IMR-90 (cell line): ENCODE measurements around the gene RAB1A. TPM values are rescaled to one million over a fixed set of nuclear protein-coding genes. Genes with fewer than 3 reads are reported as not detected.

ENCODE experiments used
- ATAC-seq: fragments of 200-7000 bp; cut with Tn5 transposase; 2 replicates; pipeline ENCODE4 v1.9.1; 2020; ENCODE audit warnings: low read depth, mild to moderate bottlenecking, moderate library complexity
- BruUV-seq: library from RNA; stranded (reverse); fragments of 400-500 nt; replicated peaks from 2 replicates; lab custom pipeline; 2021; lab: Mats Ljungman, UMichigan
- CTCF ChIA-PET: fragments of 300-600 bp; formaldehyde crosslinking; extraction: SDS; loops from one replicate; lab custom pipeline; 2021; ENCODE audit warnings: antibody characterized with exemption; lab: Yijun Ruan, JAX
- POLR2A ChIA-PET: fragments of 300-600 bp; sonication (Branson Sonifier 250); formaldehyde crosslinking; loops from one replicate; lab custom pipeline; 2022; ENCODE audit warnings: antibody characterized with exemption; ENCODE audit not compliant: unreplicated experiment; lab: Charles Lee
- DNase-seq: peaks from one replicate; pipeline ENCODE4 v3.0.0; 2013
- H2AFZ ChIP-seq: replicated peaks from 2 replicates; pipeline ENCODE3; 2013; ENCODE audit warnings: low read length, mild to moderate bottlenecking; ENCODE audit not compliant: poor library complexity
- H2AK5ac ChIP-seq: 2 replicates; pipeline ENCODE4 v1.6.1; 2013; ENCODE audit warnings: low read depth, low read length, inconsistent platforms
- H2AK9ac ChIP-seq: replicated peaks from 2 replicates; pipeline ENCODE3; 2013; ENCODE audit warnings: mild to moderate bottlenecking, low read depth, low read length, moderate library complexity; ENCODE audit not compliant: poor library complexity
- H2BK120ac ChIP-seq: 2 replicates; pipeline ENCODE4 v1.6.1; 2013; ENCODE audit warnings: low read depth, low read length, inconsistent platforms
- H2BK15ac ChIP-seq: 3 replicates; pipeline ENCODE4 v1.6.1; 2013; ENCODE audit warnings: low read depth, low read length, inconsistent platforms
- H2BK20ac ChIP-seq: 2 replicates; pipeline ENCODE4 v1.6.1; 2013; ENCODE audit warnings: low read depth, mild to moderate bottlenecking, inconsistent platforms, low read length, moderate library complexity
- H2BK5ac ChIP-seq: 2 replicates; pipeline ENCODE4 v1.6.1; 2013; ENCODE audit warnings: mild to moderate bottlenecking, low read depth, low read length, inconsistent platforms; ENCODE audit not compliant: poor library complexity, severe bottlenecking
- H3K14ac ChIP-seq: replicated peaks from 2 replicates; pipeline ENCODE4 v1.6.1; 2013; ENCODE audit warnings: low read depth, low read length, inconsistent platforms
- H3K18ac ChIP-seq: 2 replicates; pipeline ENCODE4 v1.6.1; 2013; ENCODE audit warnings: low read depth, low read length, control low read depth
- H3K23ac ChIP-seq: 2 replicates; pipeline ENCODE4 v1.6.1; 2013; ENCODE audit warnings: low read depth, low read length, inconsistent platforms
- H3K27ac ChIP-seq: 2 replicates; pipeline ENCODE4 v1.5.1; 2013; ENCODE audit warnings: mild to moderate bottlenecking, control low read depth, low read length; ENCODE audit not compliant: insufficient read depth
- H3K27me3 ChIP-seq: 2 replicates; pipeline ENCODE4 v1.6.1; 2013; ENCODE audit warnings: low read length; ENCODE audit not compliant: control insufficient read depth, insufficient read depth
- H3K36me3 ChIP-seq: 2 replicates; pipeline ENCODE4 v1.6.1; 2013; ENCODE audit warnings: low read length, mixed read lengths; ENCODE audit not compliant: control insufficient read depth, insufficient read depth
- H3K4ac ChIP-seq: 2 replicates; pipeline ENCODE4 v1.6.1; 2013; ENCODE audit warnings: low read depth, low read length, inconsistent platforms
- H3K4me1 ChIP-seq: 2 replicates; pipeline ENCODE4 v1.6.1; 2013; ENCODE audit warnings: low read length, mixed read lengths; ENCODE audit not compliant: control insufficient read depth, insufficient read depth
- H3K4me2 ChIP-seq: 2 replicates; pipeline ENCODE4 v1.6.1; 2013; ENCODE audit warnings: low read depth, mild to moderate bottlenecking, control low read depth, low read length, moderate library complexity
- H3K4me3 ChIP-seq: 2 replicates; pipeline ENCODE4 v1.5.1; 2013; ENCODE audit warnings: low read depth, mild to moderate bottlenecking, control low read depth, low read length, moderate library complexity; ENCODE audit not compliant: insufficient read depth
- H3K56ac ChIP-seq: 2 replicates; pipeline ENCODE4 v1.6.1; 2013; ENCODE audit warnings: low read length, inconsistent platforms; ENCODE audit not compliant: insufficient read depth; ENCODE audit errors: extremely low read depth
- H3K79me1 ChIP-seq, 2 experiments: 2 replicates each; pipeline ENCODE4 v1.6.1; 2013; ENCODE audit warnings: low read length in 2 of 2, inconsistent platforms in 1 of 2, low read depth in 1 of 2
- H3K9ac ChIP-seq: 2 replicates; pipeline ENCODE4 v1.6.1; 2013; ENCODE audit warnings: low read depth, low read length, control low read depth
- H3K9me1 ChIP-seq: 2 replicates; pipeline ENCODE4 v1.6.1; 2013; ENCODE audit warnings: low read length, inconsistent platforms; ENCODE audit not compliant: insufficient read depth
- H3K9me3 ChIP-seq: 2 replicates; pipeline ENCODE4 v1.6.1; 2013; ENCODE audit warnings: low read length; ENCODE audit not compliant: control insufficient read depth, insufficient read depth
- H4K20me1 ChIP-seq: 2 replicates; pipeline ENCODE4 v1.6.1; 2013; ENCODE audit warnings: low read length, inconsistent platforms; ENCODE audit not compliant: insufficient read depth
- H4K5ac ChIP-seq: 2 replicates; pipeline ENCODE4 v1.6.1; 2013; ENCODE audit warnings: mild to moderate bottlenecking, low read depth, low read length, control low read depth
- H4K8ac ChIP-seq, 2 experiments: 2 replicates each; pipeline ENCODE4 v1.6.1; 2013; ENCODE audit warnings: low read depth in 2 of 2, low read length in 2 of 2, control low read depth in 1 of 2, inconsistent platforms in 1 of 2
- H4K91ac ChIP-seq: 2 replicates; pipeline ENCODE4 v1.6.1; 2013; ENCODE audit warnings: low read depth, low read length, inconsistent platforms; ENCODE audit not compliant: insufficient read depth
- BHLHE40 ChIP-seq: fragments of 150-350 bp; IDR thresholded peaks from 2 replicates; pipeline ENCODE4 v1.6.1; 2016; ENCODE audit warnings: mild to moderate bottlenecking, low read depth, low read length
- CEBPB ChIP-seq: IDR thresholded peaks from 2 replicates; pipeline ENCODE4 v1.6.1; 2012; ENCODE audit warnings: low read depth, low read length, improper control_type of control experiment
- CHD1 ChIP-seq: IDR thresholded peaks from 2 replicates; pipeline ENCODE4 v1.6.1; 2012; ENCODE audit warnings: low read depth, low read length, improper control_type of control experiment
- FOS ChIP-seq: fragments of 150-350 bp; IDR thresholded peaks from 2 replicates; pipeline ENCODE4 v1.6.1; 2016; ENCODE audit warnings: low read depth, low read length
- MAFK ChIP-seq: IDR thresholded peaks from 2 replicates; pipeline ENCODE4 v1.6.1; 2012; ENCODE audit warnings: low read depth, low read length, improper control_type of control experiment
- MAZ ChIP-seq: IDR thresholded peaks from 2 replicates; pipeline ENCODE4 v1.6.1; 2012; ENCODE audit warnings: low read depth, mild to moderate bottlenecking, low read length, improper control_type of control experiment, moderate library complexity, borderline replicate concordance
- MXI1 ChIP-seq: IDR thresholded peaks from 2 replicates; pipeline ENCODE4 v1.6.1; 2012; ENCODE audit warnings: low read depth, mild to moderate bottlenecking, low read length, moderate library complexity, borderline replicate concordance
- POLR2A ChIP-seq: IDR thresholded peaks from 2 replicates; pipeline ENCODE4 v1.6.1; 2012; ENCODE audit warnings: mild to moderate bottlenecking, low read depth, low read length
- RCOR1 ChIP-seq: IDR thresholded peaks from 2 replicates; pipeline ENCODE4 v1.6.1; 2012; ENCODE audit warnings: mild to moderate bottlenecking, low read length, improper control_type of control experiment; ENCODE audit not compliant: insufficient replicate concordance
- WGBS, 2 experiments: methylation state at CpG; one replicate each; pipeline versions ENCODE4 v1.1.5 to v1.1.7; 2013; ENCODE audit warnings: missing lambda C conversion rate in 2 of 2; ENCODE audit not compliant: insufficient read length in 1 of 2; ENCODE audit errors: extremely low coverage in 2 of 2; 5-methylcytosine and 5-hydroxymethylcytosine counted together
- dilution Hi-C: fragments of 300-500 bp; cut with HindIII; formaldehyde crosslinking; loops from one replicate; pipeline ENCODE4 v1.14.3; 2018; ENCODE audit warnings: low sequenced_read_pairs; ENCODE audit not compliant: unreplicated experiment
- in situ Hi-C: fragments of 300-500 bp; cut with MboI; formaldehyde crosslinking; loops from 3 replicates; pipeline ENCODE4 v1.14.3; 2019; ENCODE audit warnings: low sequenced_read_pairs, inconsistent platforms, mixed read lengths
- intact Hi-C: fragments of 100-400 bp; cut with micrococcal nuclease; formaldehyde crosslinking; loops from 2 replicates; pipeline ENCODE4 v1.10.0; 2022
- polyA plus RNA-seq, 3 experiments: library from polyadenylated mRNA; depleted of rRNA; stranded (reverse); fragments of >200 nt; gene quantifications; 2 replicates each; pipeline ENCODE4 v1.2.3, GENCODE V29; 2012; ENCODE audit warnings: low replicate concordance in 1 of 3
- total RNA-seq: library from RNA; depleted of rRNA; stranded (reverse); fragments of >200 nt; gene quantifications from 2 replicates; pipeline ENCODE4 v1.2.3, GENCODE V29; 2012
- TF ChIP-seq, protein P1 (sequence below): fragments of 150-350 bp; IDR thresholded peaks from 2 replicates; pipeline ENCODE4 v1.6.1; 2017; ENCODE audit warnings: mild to moderate bottlenecking, antibody characterized with exemption, low read length, low read depth

RAB1A gene
- total and polyA plus RNA-seq, 2 of the 4 experiments (the other 2 are of a cell fraction) = 114 to 169 TPM

DNA sequence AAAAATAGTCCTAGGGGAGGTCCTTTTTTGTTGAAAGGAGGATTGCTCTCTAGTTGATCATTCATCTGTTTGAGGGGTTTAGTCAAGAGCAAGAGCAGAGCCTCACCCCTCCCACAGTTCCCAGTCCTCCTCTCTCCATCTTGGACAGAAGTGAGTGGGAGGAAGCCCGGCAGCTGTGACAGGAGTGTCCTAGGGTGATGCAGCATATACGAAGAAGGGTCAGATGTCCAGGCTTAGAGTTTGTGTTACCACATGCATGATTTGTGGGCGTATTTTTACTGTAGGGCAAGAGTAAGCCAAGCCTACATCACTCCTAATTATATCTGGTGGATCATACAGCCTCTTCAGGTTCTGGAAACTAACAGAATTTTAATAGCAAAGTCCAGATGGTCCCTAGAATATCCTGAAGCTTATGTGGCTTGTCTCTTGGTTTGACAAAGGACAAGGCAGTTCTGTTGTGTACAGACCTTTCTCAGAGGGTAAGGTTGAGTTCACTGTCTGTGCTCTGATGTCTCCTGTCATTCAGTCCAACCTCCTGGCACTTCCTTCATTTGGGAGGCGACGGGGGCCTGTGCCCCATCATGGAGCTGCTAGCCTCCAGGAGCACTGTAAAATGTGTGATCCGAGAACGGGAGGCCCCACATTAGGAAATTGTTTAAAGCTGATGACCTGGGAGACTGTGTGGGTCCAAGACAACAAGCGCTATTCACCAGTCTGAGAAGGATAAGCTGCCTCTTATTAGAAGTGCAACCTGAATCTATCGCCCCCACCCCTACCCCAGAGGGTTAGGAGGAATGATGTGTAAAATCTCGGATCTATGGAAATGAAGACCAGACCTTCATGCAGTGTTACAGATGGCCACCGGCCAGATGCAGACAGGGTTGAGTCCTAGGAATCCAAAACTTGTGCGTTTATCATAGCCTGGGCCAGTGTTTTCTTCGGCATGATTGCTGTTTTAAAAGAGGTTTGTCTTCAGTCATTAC, 66.8 kb downstream of the RAB1A start:
- Histone ChIP-seq H3K18ac (no peak overlapping the region), H4K5ac (no peak overlapping the region), H3K9me3 (no peaks in the 10 kb centered on the region), H3K4me2 (peak overlapping the region; percentile 3), H3K79me1 (peaks cover 20 to 82% of the 10 kb centered on the region in 2 experiments), H3K56ac (no peak overlapping the region), H2BK15ac (no peak overlapping the region), H4K8ac (no peak overlapping the region), H3K4ac (peak overlapping the region; percentile 26; the same call in 1 of the 2 replicates), H3K14ac (peak overlapping the region; percentile 7; the same call in 1 of the 2 replicates), H2AFZ (no peak overlapping the region), H3K36me3 (peaks cover 3% of the 10 kb centered on the region), H3K4me3 (no peak overlapping the region), H4K91ac (no peak overlapping the region), H2BK5ac (no peak overlapping the region), H3K4me1 (peaks cover 18% of the 10 kb centered on the region), H3K27me3 (no peaks in the 10 kb centered on the region), H2BK120ac (no peak overlapping the region), H2BK20ac (no peak overlapping the region), H3K27ac (no peak overlapping the region), H2AK9ac (no peak overlapping the region), H4K20me1 (peaks cover 31% of the 10 kb centered on the region), H3K9ac (no peak overlapping the region), H3K23ac (peak overlapping the region; percentile 22; the same call in 1 of the 2 replicates), H2AK5ac (peak overlapping the region; percentile 10), H3K9me1 (peaks cover 27% of the 10 kb centered on the region)
- in situ Hi-C loops = loop anchor here (25.0 kb wide), 1 partner anchor 499 kb away; no protein-coding TSS in a partner anchor
- ChIA-PET POLR2A (no interaction called here), CTCF (interaction anchor here (0.6 kb wide), 1 partner anchor 1184 kb away, joined by 4 read pairs; no protein-coding TSS in a partner anchor)
- intact Hi-C loops = loop anchor here (10.0 kb wide), 1 partner anchor 372 kb away; the partner anchor contains the start of gene SPRED2
- no peak for TF ChIP-seq CHD1
- no peak for TF ChIP-seq POLR2A
- TF ChIP-seq, protein P1, sequence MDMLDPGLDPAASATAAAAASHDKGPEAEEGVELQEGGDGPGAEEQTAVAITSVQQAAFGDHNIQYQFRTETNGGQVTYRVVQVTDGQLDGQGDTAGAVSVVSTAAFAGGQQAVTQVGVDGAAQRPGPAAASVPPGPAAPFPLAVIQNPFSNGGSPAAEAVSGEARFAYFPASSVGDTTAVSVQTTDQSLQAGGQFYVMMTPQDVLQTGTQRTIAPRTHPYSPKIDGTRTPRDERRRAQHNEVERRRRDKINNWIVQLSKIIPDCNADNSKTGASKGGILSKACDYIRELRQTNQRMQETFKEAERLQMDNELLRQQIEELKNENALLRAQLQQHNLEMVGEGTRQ = no peak
- TF ChIP-seq CEBPB = no peak
- no peak for TF ChIP-seq MAFK
- TF ChIP-seq RCOR1 = no peak
- TF ChIP-seq MXI1 = no peak
- no peak for TF ChIP-seq BHLHE40
- no peak for TF ChIP-seq FOS
- no peak for TF ChIP-seq MAZ
- ATAC-seq (peak; percentile 18; the same call in 1 of the 2 replicates), DNase-seq (peak; percentile 45)
- dilution Hi-C loops = no loop called here
- no TSS peak for BruUV-seq
- 41% methylated on average over 3 of the region's 13 CpGs; no CpG with 5 or more reads in 1 of the 2 experiments for WGBS, 2 experiments
